Glomerular visceral epithelial cell (primary cell): ENCODE results near the gene CD300A.

Experiments used
- DNase-seq: peaks from one replicate; pipeline ENCODE4 v3.0.0-alpha.2; 2016; ENCODE audit errors: extremely low spot score

CD300A gene

DNA sequence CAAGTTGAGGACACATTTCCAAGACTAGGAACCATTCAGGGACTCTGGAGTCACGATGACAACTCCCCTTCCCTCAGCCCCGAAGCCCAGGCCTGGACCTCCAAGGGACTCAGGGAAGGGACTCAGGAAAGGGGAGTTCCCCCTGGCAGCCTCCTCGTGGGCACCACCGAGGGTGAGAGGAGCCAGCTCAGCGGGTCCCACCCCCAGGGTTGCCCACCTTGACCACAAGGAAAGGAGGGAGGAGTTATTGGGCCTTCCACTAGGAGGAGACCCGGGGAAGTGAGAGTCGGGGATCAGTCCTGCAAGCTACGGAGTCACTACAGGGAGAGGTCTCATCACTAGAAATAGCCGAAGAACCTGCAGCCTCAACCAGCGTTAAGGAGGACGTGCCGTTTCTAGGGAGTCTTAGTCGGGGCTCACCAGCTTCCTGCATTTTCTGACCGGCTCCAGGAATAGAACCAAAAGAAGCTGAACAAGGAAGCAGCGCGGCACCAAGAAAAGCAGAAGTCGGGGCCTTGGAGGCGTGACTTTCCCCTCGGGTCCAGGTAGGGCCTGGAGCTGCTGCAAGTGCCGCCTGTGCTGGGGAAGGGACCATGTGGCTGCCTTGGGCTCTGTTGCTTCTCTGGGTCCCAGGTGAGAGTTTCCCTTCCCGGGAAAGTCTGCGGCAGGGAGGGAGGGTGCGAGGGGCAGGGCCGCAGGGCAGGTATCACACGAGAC, at the start of gene CD300A:
TSS of gene CD300A (plus strand) at position 524 of the 717 bp plus-strand sequence. CDS start at position 594, 70 bp downstream.
- no peak for DNase-seq

DNA sequence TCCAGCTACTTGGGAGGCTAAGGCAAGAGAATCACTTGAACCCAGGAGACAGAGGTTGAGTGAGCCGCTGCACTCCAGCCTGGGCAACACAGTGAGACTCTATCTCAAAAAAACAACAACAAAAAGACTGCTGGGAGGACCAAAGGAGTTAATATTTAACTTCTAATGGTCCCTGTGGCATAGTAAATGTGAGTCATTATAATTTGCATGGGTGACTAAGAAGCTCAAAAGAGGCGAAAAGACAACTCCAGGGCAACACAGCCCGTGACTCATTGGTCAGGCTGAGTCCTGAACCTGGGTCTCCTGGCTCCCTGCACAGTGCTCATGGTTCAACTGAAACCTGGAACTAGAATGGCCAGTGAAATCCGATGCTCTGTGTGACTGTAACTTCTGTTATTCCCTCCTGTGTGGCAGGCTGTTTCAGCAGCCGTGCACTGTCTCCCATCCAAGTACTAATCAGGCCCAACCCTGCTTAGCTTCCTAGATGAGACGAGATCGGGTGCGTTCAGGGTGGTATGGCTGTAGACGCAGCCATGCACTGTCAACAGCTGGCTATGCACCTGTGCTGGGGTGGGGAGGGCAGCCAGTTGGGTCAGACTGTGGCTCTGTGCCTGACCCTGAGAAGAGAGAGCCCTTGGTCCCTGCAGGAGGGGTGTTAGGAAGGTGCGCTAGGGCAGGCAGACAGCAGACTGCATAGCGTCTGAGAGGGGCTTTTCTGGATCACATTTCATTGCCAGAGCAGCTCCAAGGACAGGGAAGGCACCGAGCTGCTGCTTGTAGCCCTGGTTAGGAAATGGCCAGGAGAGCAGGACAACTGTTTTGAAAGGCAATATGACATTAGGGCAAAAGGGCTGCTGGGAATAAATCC, 49.0 kb upstream of the CD300A start:
- peak; percentile 80 for DNase-seq

DNA sequence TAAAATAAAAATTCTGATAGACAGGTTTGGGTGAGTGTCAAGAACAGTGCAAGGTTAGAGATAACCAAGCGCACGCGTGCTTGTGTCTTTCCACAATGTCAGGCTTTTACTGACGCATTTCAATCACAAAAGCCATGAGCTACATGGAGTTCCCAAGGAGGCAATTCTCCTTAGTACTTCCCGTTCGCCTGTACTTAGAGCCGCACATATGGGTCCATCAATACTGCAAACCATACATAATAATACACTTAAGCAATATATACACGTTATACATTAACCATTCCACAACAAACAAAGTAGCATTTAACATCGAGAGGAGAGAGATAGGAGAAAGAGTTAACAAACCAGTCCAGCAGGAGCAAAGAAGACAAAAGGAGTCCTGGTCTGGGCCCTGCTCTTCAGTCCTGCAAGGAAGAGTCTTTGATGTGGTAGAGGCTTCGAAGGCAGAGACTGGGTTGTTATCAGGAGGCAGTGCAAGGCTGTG, 46.5 kb upstream of the CD300A start:
- no peak for DNase-seq

DNA sequence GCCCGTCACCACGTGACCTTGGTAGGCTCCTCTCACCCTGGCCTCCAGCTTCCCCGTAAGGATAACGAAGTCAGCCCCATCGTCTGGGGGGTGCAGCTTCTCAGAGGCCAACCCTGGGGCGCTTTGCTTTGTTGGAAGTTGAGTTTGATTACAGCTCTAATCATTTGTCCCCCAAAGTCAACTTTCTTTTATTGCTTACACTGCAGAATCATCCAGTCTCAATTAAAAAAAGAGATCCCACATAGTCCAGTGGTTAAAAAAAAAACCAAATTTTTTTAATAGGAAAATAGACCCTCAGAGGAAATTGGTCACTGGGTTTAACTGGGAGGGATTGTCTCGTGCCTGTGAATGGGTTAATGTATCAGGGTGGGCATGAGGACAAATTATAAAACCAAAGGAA, 42.3 kb upstream of the CD300A start:
- DNase-seq: no peak

DNA sequence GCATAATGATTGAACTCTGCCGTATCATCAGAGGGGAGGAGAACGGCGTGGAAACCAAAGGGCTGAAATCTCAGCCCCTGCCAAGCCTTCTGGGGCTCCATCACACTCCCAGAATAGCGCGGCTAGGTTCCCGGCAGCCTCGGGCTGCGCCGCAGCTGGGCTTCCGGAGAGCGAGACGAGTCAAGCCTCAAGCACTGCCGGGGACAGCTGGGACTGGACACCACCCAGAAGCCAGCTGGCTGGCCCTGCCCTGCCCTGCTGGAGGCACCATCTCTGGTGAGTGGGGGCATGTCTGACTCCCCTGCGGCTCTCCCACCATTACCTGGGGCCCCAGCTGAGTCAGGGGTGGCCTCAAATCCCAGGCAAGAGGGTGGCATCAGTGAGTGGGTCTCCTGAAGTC, 41.8 kb upstream of the CD300A start:
- no peak for DNase-seq

DNA sequence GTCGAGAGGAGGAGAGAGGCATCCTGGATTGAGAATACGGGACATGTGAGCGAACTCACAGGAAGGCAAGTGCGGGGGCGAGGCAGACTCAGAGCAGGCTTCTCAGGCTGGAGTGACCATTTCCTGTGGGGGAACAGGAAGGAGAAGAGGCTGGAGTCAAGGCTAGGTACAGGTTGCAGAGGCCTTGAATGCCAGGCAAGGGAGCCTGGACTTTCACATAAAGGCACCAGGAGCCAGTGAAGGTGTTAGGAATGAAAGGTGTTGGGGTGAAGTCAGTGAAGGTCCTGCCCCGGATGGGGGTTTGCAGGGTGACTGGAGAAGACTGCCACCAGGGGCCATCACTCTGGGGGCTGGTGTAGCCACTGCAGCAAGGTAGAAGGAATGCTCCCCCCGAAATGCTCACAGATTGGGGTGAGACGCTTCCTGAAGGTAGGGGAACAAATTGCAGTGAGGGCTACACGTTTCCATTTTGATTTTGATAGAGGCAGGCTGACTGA, 39.8 kb upstream of the CD300A start:
- no peak for DNase-seq

DNA sequence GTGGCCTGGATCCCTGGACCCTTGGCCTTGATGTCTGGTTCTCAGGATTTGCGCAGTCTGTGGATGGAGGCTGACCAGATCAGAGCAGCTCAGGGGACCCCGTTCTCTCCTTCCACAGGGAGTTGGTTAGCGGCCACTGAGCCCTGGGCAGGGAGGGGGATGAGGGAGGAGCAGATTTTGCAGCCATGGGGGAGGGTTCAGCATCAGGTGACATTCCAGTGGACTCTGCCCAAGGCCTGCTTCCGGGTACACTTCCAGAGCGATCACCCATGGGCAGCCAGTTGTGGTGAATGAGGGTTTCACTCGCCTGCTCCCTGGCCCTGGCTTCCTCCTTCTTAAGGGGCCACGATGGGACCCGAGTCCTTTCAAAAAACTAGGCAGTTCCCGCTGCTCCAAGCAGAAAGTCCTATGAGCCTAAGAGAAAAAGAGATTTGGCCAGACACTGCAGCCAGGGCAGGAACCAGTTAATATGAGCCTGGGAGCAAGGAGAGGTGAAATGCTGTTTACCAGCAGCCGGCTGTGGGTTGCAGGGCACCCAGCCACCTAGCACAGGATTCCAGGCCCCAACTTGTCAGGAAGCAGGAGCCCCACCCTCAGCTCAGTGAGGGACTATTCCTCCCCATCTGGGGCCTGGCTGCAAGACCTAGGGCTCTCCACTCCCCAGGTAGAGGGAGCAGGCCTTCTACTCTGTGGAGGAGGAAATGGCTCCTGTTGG, 39.2 kb upstream of the CD300A start:
- DNase-seq: peak; percentile 73

DNA sequence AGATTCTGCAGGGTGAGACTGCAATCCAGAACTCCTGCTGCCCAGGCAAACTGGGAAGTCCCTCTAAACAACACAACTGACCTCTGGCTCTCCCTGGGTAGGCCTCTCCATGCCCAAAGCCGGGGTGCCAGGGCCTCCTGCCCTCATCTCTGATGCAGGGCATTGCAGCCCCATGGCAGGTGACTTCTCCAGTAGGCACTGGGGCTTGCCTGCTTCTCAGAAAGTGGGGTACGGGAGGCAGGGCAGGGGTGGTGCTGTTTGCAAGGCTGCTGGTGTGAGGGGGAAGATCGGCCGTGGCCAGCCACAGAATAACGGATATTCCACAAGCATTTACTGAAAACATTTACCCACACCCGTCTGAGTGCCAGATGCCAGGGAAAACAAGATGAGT, 38.7 kb upstream of the CD300A start:
- no peak for DNase-seq

DNA sequence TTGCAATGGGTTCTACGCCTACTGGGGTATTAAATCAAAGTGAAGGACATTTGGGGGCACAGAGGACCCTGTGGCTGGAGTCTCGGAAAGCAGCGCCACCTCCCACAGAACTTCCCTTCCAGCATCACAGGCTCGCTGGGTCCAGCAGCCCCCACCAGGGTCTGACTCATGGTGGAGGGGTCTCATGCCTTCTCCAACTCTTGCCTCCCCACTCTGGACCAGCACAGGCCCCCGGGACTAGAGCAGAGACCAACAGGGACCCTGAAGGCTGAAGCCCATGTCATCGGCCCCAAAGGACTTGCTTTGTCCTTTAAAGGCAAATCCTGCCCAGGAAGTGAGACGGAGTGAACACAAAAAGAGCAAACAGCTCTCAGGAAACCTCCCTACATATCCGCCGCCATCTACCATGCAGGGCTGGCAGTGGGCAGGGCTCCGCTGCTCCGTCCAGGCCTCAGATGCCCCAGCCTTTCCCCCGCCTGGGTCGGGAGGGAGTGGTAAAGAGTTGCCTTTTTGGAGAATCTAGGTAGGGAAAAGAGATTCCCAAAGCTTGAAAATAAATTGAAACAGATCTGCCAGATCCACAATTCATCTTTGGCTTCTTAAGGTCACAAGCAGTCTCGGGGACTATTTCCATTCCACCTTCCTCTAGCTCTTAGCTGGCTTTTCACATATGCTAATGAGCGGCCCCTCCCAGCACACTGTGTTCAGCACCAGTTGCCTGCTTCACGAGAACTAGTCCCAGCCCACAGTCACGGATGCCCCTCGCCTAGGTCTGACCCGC, 36.6 kb upstream of the CD300A start:
- no peak for DNase-seq

DNA sequence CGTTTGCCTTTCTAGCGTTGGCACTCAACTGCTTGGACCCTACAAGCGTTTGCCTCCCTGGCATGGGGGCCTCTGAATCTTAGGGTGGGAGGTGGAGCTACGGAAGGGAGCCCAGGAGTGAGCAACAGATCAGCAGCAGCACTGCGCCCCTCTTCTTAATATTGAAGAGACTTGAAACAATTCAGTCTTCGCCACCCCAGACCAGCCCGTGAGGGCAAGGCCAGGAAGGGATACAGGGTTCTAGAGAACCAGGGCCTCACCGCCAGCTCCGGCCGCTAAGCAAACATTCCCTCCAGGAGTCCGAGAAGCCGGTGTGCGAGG, 36.1 kb upstream of the CD300A start:
- DNase-seq: no peak

DNA sequence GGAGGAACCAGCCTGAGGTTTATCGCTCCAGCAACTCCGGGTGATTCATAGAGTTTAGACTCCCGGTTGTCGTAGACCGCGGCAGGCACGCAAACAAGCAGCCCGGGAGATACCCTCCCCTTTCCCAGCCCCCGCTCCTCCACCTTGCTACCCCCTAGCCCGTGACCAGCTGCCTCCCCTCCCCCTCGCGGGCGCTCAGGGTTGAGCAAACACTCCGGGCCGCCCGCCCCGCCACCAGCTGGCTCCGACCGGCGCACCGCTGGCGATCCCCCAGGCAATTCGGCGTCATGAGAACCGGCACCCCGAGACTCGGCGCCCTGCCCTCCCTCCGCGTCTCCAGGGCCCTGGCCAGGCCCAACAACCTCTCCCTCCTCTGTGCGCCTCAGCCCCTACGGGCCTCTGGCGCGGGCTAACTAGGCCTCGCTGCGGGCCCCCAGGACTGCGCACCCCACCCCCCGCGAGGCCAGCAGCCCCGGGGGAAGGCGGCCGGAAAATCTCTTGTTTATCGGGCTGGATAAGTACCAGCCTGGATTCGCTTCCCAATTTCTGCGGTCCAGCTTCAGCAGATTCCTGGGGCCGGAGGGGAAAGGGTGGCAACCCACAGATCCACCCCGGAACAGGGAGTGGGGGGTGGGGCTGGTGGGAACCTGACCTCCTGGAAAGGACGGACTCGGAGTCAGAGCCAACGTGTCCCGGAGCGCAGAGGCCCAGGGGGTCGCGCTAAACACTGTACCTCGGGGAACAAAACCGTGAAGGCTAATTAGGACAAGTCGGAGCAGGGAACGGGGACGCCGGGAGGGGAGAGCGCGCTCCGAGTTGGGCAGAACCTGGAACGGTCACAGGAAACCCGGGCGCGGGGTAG, 35.5 kb upstream of the CD300A start:
- peak; percentile 99 for DNase-seq

DNA sequence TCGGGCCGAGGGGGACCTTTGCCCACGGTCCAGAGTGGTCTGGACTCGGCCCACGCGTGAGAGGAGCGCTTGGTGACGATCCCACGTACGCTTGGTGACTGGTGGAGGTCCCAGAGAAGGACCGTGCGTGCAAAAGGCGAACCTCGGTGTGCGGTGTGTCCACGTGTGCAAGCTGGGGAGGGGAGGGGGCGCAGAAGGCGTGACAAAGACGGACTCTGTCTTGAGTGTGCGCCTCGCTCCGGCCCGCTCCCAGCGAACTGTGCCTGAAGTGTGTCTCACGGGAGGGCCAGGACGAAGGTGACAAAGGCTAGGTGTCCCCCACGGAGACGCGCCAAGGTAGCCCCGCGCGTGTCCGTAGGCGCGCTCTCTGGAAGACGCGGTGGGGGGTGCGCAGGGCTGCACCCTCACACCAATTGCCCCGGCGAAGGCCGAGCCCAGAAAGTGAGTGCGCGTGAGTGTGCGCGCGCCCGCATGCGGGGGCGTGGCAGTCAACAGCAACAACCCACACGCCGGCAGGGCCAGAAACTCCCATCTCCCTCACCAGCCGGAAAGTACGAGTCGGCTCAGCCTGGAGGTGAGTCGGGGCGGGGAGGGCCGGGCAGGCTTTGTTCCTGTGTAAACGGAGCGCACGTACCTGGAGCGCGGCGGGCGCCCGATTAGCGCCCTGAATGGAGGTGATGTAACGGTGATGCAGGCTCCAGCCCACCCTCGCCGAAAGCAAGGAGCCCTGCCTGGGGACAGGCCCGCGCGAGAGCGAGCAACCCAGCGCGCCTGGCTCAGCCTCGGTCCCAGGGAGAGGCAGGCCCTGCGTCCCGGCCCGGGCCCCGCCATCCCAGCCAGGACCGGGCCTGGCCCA, 34.6 kb upstream of the CD300A start, which contains the start of gene GPRC5C:
TSS of gene GPRC5C (plus strand) at position 521 of the 856 bp plus-strand sequence. CDS start 7,689 bp downstream, outside the sequence.
- DNase-seq: peak; percentile 77

DNA sequence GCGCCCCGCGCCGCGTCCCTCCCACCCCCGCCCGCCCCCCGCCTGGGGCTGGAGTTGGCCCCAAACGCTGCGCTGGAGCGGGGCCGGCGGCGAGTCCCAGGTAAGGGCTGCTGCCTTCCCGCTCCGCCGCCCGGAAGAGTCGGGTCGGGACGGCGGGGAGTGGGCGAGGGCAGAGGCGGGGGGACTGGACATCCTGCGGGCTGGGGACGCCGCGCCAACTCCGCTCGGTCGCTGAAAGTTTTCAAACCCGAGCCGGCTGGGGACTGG, 34.1 kb upstream of the CD300A start:
- no peak for DNase-seq

DNA sequence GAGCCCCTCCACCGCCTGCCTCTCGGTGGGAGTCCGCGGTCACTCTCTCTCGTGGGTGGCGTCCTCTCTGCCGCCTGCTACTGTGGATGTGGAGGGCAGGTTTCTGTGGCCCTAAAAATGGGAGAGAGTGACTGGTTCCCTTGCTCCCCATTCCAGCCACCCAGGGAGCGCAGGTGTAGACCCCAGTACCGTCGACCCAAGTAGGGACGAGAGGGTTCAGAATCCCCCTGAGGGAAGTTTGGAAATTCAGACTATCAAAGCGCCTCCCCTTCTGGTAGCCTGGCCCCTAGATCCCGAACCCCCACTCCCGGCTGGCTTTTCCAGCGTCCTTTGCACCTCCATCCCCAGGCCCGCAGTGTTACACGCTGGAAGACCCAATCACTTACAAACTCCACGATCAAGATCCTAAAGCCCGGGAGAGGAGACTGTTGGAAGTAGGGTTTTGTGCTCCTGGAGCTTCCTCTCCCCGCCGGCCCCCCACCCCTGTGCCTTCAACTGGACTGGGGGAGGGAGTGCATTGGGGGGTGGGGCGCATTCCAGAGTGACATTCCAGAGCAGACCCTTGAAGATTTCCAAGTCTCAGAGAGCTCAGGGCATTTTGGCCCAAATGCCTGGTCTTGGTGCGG, 33.6 kb upstream of the CD300A start:
- no peak for DNase-seq

DNA sequence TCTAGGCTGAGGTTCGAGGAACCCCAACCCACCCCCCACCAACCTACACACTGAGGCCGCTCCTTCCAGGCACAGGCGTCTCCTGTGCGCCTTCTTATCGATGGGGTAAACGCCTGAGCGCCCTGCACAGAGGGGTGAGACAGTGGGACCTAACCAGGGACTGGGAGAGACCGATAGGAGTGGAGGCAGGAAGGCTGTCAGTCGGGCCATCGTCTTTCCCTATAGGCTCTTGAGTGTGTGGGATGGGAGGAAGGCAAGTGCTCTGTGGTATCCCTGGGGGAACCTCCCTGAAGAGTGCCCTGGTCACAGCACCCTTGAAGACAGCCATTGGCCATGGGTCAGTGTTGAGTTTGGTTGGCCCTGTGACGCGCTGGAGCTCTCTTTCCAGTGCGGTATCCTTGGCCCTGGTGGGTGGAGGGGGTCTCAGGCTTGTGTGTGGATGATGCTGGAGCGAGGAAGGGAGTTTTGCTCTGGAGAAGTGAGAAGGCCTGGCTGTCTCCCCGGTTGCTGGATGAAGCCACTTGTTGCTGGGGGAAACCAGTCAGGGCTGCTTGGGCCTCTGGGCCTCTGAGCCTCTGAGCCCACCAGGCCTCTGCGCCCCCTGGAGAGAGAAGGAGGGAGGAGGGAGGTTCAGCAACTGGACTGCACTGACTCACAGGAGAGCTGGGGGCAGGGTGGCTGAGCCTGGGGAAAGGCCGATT, 32.9 kb upstream of the CD300A start:
- no peak for DNase-seq

DNA sequence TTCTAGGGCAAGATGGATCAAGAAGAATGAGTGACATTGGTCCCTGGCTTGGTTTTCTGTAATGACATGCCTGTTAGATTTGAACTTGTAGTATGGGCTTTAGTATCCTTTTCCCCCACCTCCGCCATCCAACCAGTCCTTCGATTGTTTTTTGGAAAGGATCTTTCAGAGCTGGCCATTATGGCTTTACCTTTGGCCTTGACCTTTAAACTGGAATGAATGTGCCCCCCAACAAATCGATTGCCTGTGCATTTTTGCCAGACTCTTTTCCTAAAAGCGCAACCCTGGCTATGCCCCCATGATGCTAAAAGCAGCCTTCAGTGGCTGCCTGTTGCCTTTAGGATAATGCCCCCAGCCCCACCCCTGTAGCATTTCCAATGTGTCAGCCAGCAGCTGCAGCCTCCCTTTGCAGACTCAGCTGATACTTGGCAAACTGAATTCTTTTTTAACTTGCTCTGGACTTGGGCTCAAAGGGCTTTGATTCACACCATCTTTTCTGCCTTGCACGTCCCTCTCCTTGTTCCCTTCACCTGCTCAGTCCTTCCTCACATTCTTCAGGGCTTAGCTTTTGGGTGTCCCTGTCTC, 30.6 kb upstream of the CD300A start:
- DNase-seq: no peak

DNA sequence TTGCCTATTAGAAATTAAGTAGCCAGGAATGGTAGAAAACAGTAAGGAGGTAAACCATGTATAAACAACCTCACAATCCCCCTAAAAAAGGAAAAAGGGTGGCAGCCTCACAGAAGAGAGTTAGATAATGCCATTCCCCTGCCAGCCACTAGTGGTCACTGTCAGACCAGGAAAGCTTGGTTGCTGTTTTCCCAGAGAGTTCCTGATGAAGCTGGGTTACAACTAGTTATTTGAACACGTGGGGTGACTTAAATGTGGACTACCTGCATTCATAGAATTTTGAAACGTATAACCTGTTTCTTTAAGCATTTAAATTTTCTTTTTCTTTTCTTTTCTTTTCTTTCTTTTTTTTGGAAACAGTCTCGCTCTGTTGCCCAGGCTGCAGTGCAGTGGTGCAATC, 28.7 kb upstream of the CD300A start:
- no peak for DNase-seq
